HepG2 (cell line): Measurements from ENCODE around the gene TRAP1. TPM values are rescaled to one million over a fixed set of nuclear protein-coding genes. Genes with fewer than 3 reads are reported as not detected.

Experiments used
- DPF2 ChIP-seq: sonication (generic); formaldehyde crosslinking; IDR thresholded peaks from 2 replicates; pipeline ENCODE4 v1.4.0; 2020; ENCODE audit warnings: mild to moderate bottlenecking, low read depth, missing genetic modification reagents, borderline replicate concordance
- EED ChIP-seq: sonication (generic); formaldehyde crosslinking; IDR thresholded peaks from 2 replicates; pipeline ENCODE4 v1.5.0; 2020; ENCODE audit warnings: mild to moderate bottlenecking, missing genetic modification reagents
- HNRNPL ChIP-seq: fragments of 200-400 bp; formaldehyde crosslinking; IDR thresholded peaks from 2 replicates; pipeline ENCODE4 v1.6.1; 2017; ENCODE audit warnings: mild to moderate bottlenecking, low read depth, low read length
- JUNB ChIP-seq: sonication (generic); formaldehyde crosslinking; IDR thresholded peaks from 2 replicates; pipeline ENCODE4 v1.8.0; 2022; ENCODE audit warnings: missing genetic modification reagents, mild to moderate bottlenecking, borderline replicate concordance
- POLR2G ChIP-seq: fragments of 200-400 bp; formaldehyde crosslinking; IDR thresholded peaks from 2 replicates; pipeline ENCODE4 v1.6.1; 2018; ENCODE audit warnings: mild to moderate bottlenecking, low read depth, low read length, moderate library complexity
- RARG ChIP-seq: sonication (generic); formaldehyde crosslinking; IDR thresholded peaks from 2 replicates; pipeline ENCODE4 v1.4.0; 2020; ENCODE audit warnings: low read depth, mild to moderate bottlenecking, missing genetic modification reagents
- RBAK ChIP-seq: sonication (generic); formaldehyde crosslinking; IDR thresholded peaks from 2 replicates; pipeline ENCODE4 v1.5.1; 2020; ENCODE audit warnings: mild to moderate bottlenecking, missing genetic modification reagents
- TARDBP ChIP-seq: sonication (generic); formaldehyde crosslinking; IDR thresholded peaks from 2 replicates; pipeline ENCODE4 v1.8.0; 2022; ENCODE audit warnings: mild to moderate bottlenecking, missing genetic modification reagents
- ZNF292 ChIP-seq: sonication (generic); formaldehyde crosslinking; IDR thresholded peaks from 2 replicates; pipeline ENCODE4 v1.8.1; 2022; ENCODE audit warnings: mild to moderate bottlenecking, low read depth, missing genetic modification reagents, borderline replicate concordance
- ZNF333 ChIP-seq: sonication (generic); formaldehyde crosslinking; IDR thresholded peaks from 2 replicates; pipeline ENCODE4 v1.4.0; 2020; ENCODE audit warnings: mild to moderate bottlenecking, missing genetic modification reagents, borderline replicate concordance
- ZNF543 ChIP-seq: sonication (generic); formaldehyde crosslinking; IDR thresholded peaks from 2 replicates; pipeline ENCODE4 v1.4.0; 2020; ENCODE audit warnings: mild to moderate bottlenecking, missing genetic modification reagents
- polyA plus RNA-seq, 8 experiments: library from polyadenylated mRNA; depleted of rRNA in 3 of 8; stranded (reverse) in 7 of 8; unstranded in 1 of 8; fragments of >200 nt; fragmentation: Illumina TruSeq in 4 of 8; extraction: Trizol in 4 of 8; gene quantifications; 2 replicates each; pipeline versions ENCODE4 v1.2.1 to v1.2.3, GENCODE V29; 2011 to 2016; ENCODE audit warnings: low read depth in 4 of 8, missing spikeins in 1 of 8, mixed read lengths in 1 of 8; ENCODE audit not compliant: insufficient read depth in 1 of 8
- total RNA-seq, 5 experiments: library from RNA; depleted of rRNA; stranded (reverse); fragments of >200 nt; fragmentation: Illumina TruSeq; extraction: Trizol; gene quantifications; 2 replicates each; pipeline ENCODE4 v1.2.3, GENCODE V29; 2016; ENCODE audit warnings: low read depth in 1 of 5
- TF ChIP-seq, protein P1 (sequence below): sonication (generic); formaldehyde crosslinking; IDR thresholded peaks from 2 replicates; pipeline ENCODE4 v1.9.0; 2022; ENCODE audit warnings: low read depth, missing genetic modification reagents
- TF ChIP-seq, protein P2 (sequence below): sonication (generic); formaldehyde crosslinking; IDR thresholded peaks from 2 replicates; pipeline ENCODE4 v1.5.0; 2020; ENCODE audit warnings: missing genetic modification reagents, mild to moderate bottlenecking, borderline replicate concordance
- TF ChIP-seq, protein P3 (sequence below): IDR thresholded peaks from 2 replicates; pipeline ENCODE4 v1.6.1; 2016
- TF ChIP-seq, protein P4 (sequence below): sonication (generic); formaldehyde crosslinking; conservative IDR thresholded peaks from 2 replicates; pipeline ENCODE4 v1.8.0; 2022; ENCODE audit warnings: mild to moderate bottlenecking, moderate library complexity, missing genetic modification reagents
- TF ChIP-seq, protein P5 (sequence below): sonication (generic); formaldehyde crosslinking; IDR thresholded peaks from 2 replicates; pipeline ENCODE4 v1.4.0; 2020; ENCODE audit warnings: missing genetic modification reagents
- TF ChIP-seq, protein P6 (sequence below): sonication (generic); formaldehyde crosslinking; IDR thresholded peaks from 2 replicates; pipeline ENCODE4 v1.4.0; 2020; ENCODE audit warnings: missing genetic modification reagents
- TF ChIP-seq, protein P7 (sequence below): IDR thresholded peaks from 2 replicates; pipeline ENCODE4 v1.6.1; 2018; ENCODE audit warnings: missing genetic modification reagents, mild to moderate bottlenecking, missing compliant biosample characterization

Gene TRAP1
- total and polyA plus RNA-seq, 2 of the 13 experiments (the other 11 are each of a cell fraction or from before 2014, with no cell fraction given): 127 to 240 TPM

DNA sequence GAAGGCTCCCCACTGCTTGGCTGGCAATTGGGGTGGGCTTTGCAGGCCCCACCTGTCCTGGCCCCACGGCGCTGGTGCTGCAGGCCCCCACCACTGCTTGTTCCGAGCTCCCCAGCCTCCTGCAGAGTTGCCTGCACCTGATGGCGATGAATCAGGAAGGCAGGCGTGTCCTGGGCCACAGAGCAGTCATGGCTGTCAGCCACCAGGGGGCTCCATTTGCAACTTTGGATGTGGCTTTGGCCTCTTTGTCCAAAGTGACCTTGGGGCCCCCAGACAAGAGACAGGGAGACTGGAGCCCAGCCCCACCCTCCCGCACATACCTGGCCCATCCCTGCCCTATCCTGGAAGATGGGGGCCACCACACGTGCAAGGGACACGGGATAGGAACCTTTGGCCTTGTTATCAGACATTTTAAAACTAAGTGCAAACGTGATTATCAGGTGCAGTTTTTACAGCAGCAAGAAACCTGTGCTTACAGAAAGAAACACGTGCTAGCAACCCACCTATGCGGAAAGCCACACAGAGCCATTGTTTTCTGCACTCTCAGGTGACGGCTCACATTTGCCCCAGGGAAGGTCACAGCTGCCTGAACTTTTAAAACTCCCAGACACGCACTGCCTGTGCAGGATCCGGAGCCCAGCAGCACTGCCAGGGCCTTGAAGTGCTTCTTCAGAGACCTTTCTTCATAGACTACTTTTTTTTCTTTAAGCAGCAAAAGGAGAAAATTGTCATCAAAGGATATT lies 62.9 kb downstream of the TRAP1 start, which contains the start of gene DNASE1 (continued):
- TF ChIP-seq RARG (CRISPR knock-in tag) (no peak), HNRNPL (no peak), JUNB (CRISPR knock-in tag) (no peak), RBAK (CRISPR knock-in tag) (no peak), ZNF543 (CRISPR knock-in tag) (peak; percentile 30; the same call in 1 of the 2 replicates), ZNF292 (CRISPR knock-in tag) (peak; percentile 60; the same call in 1 of the 2 replicates), DPF2 (CRISPR knock-in tag) (0 out of 2 replicates have a peak, but pooled peaks have one; percentile 32), TARDBP (CRISPR knock-in tag) (peak; percentile 60; the same call in 1 of the 2 replicates), POLR2G (0 out of 2 replicates have a peak, but pooled peaks have one; percentile 38), EED (no peak; the same call in 1 of the 2 replicates), ZNF333 (CRISPR knock-in tag) (no peak)
- TF ChIP-seq, protein P1, sequence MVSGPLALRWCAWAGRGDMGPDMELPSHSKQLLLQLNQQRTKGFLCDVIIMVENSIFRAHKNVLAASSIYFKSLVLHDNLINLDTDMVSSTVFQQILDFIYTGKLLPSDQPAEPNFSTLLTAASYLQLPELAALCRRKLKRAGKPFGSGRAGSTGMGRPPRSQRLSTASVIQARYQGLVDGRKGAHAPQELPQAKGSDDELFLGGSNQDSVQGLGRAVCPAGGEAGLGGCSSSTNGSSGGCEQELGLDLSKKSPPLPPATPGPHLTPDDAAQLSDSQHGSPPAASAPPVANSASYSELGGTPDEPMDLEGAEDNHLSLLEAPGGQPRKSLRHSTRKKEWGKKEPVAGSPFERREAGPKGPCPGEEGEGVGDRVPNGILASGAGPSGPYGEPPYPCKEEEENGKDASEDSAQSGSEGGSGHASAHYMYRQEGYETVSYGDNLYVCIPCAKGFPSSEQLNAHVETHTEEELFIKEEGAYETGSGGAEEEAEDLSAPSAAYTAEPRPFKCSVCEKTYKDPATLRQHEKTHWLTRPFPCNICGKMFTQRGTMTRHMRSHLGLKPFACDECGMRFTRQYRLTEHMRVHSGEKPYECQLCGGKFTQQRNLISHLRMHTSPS (CRISPR knock-in tag): no peak
- TF ChIP-seq, protein P2, sequence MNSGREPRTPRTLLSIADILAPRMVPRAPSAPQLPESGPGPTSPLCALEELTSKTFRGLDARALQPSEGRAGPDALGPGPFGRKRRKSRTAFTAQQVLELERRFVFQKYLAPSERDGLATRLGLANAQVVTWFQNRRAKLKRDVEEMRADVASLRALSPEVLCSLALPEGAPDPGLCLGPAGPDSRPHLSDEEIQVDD (CRISPR knock-in tag): no peak
- TF ChIP-seq, protein P3, sequence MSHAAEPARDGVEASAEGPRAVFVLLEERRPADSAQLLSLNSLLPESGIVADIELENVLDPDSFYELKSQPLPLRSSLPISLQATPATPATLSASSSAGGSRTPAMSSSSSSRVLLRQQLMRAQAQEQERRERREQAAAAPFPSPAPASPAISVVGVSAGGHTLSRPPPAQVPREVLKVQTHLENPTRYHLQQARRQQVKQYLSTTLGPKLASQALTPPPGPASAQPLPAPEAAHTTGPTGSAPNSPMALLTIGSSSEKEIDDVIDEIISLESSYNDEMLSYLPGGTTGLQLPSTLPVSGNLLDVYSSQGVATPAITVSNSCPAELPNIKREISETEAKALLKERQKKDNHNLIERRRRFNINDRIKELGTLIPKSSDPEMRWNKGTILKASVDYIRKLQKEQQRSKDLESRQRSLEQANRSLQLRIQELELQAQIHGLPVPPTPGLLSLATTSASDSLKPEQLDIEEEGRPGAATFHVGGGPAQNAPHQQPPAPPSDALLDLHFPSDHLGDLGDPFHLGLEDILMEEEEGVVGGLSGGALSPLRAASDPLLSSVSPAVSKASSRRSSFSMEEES (CRISPR knock-in tag): 0 out of 2 replicates have a peak, but pooled peaks have one; percentile 17
- TF ChIP-seq, protein P4, sequence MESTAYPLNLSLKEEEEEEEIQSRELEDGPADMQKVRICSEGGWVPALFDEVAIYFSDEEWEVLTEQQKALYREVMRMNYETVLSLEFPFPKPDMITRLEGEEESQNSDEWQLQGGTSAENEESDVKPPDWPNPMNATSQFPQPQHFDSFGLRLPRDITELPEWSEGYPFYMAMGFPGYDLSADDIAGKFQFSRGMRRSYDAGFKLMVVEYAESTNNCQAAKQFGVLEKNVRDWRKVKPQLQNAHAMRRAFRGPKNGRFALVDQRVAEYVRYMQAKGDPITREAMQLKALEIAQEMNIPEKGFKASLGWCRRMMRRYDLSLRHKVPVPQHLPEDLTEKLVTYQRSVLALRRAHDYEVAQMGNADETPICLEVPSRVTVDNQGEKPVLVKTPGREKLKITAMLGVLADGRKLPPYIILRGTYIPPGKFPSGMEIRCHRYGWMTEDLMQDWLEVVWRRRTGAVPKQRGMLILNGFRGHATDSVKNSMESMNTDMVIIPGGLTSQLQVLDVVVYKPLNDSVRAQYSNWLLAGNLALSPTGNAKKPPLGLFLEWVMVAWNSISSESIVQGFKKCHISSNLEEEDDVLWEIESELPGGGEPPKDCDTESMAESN (CRISPR knock-in tag): peak; percentile 59; the same call in 1 of the 2 replicates
- TF ChIP-seq, protein P5, sequence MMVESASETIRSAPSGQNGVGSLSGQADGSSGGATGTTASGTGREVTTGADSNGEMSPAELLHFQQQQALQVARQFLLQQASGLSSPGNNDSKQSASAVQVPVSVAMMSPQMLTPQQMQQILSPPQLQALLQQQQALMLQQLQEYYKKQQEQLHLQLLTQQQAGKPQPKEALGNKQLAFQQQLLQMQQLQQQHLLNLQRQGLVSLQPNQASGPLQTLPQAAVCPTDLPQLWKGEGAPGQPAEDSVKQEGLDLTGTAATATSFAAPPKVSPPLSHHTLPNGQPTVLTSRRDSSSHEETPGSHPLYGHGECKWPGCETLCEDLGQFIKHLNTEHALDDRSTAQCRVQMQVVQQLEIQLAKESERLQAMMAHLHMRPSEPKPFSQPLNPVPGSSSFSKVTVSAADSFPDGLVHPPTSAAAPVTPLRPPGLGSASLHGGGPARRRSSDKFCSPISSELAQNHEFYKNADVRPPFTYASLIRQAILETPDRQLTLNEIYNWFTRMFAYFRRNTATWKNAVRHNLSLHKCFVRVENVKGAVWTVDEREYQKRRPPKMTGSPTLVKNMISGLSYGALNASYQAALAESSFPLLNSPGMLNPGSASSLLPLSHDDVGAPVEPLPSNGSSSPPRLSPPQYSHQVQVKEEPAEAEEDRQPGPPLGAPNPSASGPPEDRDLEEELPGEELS: 0 out of 2 replicates have a peak, but pooled peaks have one; percentile 34
- TF ChIP-seq, protein P6, sequence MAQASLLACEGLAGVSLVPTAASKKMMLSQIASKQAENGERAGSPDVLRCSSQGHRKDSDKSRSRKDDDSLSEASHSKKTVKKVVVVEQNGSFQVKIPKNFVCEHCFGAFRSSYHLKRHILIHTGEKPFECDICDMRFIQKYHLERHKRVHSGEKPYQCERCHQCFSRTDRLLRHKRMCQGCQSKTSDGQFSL (CRISPR knock-in tag): no peak
- TF ChIP-seq, protein P7, sequence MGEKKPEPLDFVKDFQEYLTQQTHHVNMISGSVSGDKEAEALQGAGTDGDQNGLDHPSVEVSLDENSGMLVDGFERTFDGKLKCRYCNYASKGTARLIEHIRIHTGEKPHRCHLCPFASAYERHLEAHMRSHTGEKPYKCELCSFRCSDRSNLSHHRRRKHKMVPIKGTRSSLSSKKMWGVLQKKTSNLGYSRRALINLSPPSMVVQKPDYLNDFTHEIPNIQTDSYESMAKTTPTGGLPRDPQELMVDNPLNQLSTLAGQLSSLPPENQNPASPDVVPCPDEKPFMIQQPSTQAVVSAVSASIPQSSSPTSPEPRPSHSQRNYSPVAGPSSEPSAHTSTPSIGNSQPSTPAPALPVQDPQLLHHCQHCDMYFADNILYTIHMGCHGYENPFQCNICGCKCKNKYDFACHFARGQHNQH (CRISPR knock-in tag): peak; percentile 73; the same call in 1 of the 2 replicates
